ENCODE measurements around the gene SEMA3D.

Gene SEMA3D

DNA sequence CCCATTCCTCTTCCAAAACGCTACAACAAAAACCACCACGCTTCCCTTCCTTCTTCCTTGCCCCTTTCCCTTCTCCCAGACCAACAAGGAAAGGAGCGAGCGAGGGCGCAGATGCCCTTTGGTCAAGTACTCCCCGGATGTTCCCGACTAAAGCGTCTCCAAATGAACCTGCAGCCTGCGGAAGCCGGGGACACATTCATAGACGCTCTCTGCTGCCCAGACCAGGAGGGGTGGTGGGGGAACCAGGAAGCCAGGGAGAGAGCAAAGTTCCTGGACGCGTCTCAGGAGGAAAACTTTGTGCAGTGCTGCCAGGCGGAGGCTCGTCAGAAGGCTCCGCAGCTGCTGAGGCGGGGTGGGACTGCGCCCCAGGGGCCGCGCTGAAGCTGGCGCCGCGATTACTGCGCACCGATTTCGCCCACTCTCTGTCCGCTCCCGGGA is 754 bp downstream of the SEMA3D start:
- peak overlapping the region; percentile 95 for H3K4me3 ChIP-seq (ENCODE audit: control insufficient read depth, low read depth, low read length)
- no peak for DNase-seq (ENCODE audit: low read depth)

DNA sequence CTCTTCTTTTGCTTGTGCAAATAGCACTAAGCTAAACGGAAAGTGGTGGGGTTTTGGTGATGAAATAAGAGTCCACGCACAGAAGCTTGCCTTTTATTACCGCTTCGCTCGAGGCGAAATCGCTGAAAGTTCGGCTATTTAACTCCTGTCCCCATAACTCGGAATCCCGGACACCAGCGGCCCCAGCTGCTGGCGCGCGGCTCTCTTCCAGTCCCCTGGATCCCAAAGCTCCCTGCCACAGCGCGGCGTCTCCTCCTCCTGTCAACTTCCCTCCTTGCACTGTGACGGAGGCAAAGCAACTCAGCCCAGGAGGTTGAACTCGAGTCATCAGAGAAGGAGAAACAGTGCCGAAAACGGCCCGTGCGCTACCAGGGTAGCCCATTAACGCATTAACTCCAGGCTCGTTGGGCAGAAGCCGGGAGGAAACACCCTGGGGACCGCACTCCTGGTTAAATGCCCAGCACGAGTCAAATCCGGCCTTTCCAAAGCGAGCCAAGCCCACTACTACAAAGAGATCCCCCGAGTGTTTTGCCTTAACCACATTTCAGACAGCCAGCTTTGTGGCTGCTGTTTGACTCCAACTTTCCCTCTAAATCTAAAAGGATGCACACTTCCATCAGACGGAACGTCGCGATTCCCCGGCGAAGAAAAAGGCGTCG is 1.3 kb downstream of the SEMA3D start:
- DNase-seq (ENCODE audit: low read depth) = no peak

More for the DNA sequence above, 754 bp downstream of the SEMA3D start:
- TF ChIP-seq CTCF (IDR thresholded peaks at IDR 0.05; ENCODE audit: control insufficient read depth, insufficient read depth, low read depth, low read length, missing control alignments) = no peak

GRCh38 chr7:85184599-85185423 is 2.0 kb downstream of the SEMA3D start:
- no peak for DNase-seq (ENCODE audit: low read depth)
- no peak for TF ChIP-seq CTCF (IDR thresholded peaks at IDR 0.05; ENCODE audit: control insufficient read depth, insufficient read depth, low read depth, low read length, missing control alignments)
- H3K4me3 ChIP-seq (ENCODE audit: control insufficient read depth, low read depth, low read length) = peak overlapping the region; percentile 95

More for the DNA sequence above, 1.3 kb downstream of the SEMA3D start:
- H3K4me3 ChIP-seq (ENCODE audit: control insufficient read depth, low read depth, low read length) = peak overlapping the region; percentile 95
- TF ChIP-seq CTCF (IDR thresholded peaks at IDR 0.05; ENCODE audit: control insufficient read depth, insufficient read depth, low read depth, low read length, missing control alignments) = peak; percentile 46

GRCh38 chr7:85183296-85183695 is 3.6 kb downstream of the SEMA3D start:
- no peak overlapping the region for H3K4me3 ChIP-seq (ENCODE audit: control insufficient read depth, low read depth, low read length)
- TF ChIP-seq CTCF (IDR thresholded peaks at IDR 0.05; ENCODE audit: control insufficient read depth, insufficient read depth, low read depth, low read length, missing control alignments) = no peak
- DNase-seq (ENCODE audit: low read depth) = no peak

DNA sequence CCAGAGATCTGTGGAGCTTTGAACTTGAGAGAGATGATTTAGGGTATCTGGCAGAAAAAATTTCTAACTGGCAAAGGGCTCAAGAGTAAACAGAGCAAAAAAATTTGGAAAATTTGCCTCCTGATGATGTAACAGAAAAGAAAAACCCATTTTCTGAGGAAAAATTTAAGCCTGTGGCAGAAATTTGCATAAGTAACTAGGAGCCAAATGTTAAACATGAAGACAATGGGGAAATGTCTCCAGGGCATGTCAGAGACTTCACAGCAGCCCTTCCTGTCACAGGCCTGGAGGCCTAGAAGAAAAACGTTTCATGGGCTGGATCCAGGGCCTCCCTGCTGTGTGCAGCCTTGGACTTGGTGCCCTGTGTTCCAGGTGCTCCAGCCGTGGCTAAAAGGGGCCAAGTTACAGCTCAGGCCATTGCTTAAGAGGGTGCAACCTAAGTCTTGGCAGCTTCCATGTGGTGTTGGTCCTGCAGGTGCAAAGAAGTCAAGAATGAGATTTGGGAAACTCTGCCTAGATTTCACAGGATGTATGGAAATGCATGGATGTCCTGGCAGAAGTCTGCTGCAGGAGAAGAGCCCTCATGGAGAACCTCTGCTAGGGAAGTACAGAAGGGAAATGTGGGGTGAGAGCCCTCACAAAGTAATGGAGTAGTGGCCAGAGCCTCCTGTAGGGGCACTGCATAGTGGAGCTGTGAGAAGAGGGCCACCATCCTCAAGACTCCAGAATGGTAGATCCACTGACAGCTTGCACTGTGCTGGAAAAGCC is 8.1 kb downstream of the SEMA3D start:
- no peak overlapping the region for H3K4me3 ChIP-seq (ENCODE audit: control insufficient read depth, low read depth, low read length)
- DNase-seq (ENCODE audit: low read depth) = no peak
- TF ChIP-seq CTCF (IDR thresholded peaks at IDR 0.05; ENCODE audit: control insufficient read depth, insufficient read depth, low read depth, low read length, missing control alignments) = no peak

DNA sequence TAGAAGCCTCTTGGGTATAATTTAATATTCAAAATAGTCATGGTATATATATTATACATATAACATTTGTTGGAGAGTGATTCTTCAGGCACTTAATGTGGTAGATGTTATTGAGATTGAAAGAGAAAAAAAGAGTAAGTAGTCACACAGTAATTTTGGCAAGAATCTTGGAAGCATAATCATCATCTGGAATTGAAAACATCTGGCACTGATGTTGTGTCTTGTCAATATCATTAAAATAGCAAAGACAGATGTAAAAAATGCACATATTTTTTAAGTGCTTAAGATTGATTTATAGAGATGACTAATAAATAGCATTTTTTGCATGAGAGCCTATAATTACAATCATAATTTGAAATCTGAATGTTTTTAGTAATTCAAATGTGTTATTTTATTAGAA is 9.5 kb downstream of the SEMA3D start:
- no peak overlapping the region for H3K4me3 ChIP-seq (ENCODE audit: control insufficient read depth, low read depth, low read length)
- no peak for DNase-seq (ENCODE audit: low read depth)
- TF ChIP-seq CTCF (IDR thresholded peaks at IDR 0.05; ENCODE audit: control insufficient read depth, insufficient read depth, low read depth, low read length, missing control alignments) = no peak

All from AG09309 (cell line).